ENCODE data around the gene PPIF.

DNA sequence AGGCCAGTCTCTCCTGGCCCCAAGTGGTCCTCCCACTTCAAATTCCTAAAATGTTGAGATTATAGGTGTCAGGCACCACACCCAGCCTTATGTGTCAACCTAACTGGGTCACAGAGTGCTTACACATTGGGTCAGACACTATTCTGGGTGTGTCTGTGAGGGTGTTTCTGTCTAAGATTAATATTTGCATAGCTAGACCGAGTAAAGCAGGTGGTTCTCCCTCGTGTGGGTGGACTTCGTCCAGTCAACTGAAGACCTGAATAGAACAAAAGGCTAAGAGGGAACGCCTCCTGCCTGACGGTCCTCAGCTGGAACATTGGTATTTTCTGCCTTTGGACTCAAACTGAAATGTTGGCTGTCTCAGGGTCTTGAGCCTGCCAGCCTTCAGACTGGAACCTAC is 11.5 kb downstream of the PPIF start:
- TF ChIP-seq GATA3 (IDR thresholded peaks at IDR 0.05; ENCODE audit: low read depth, low read length) (no peak), GATA2 (IDR thresholded peaks at IDR 0.05; ENCODE audit: low read depth, low read length) (no peak)
